Pancreas (tissue), 10 donors: ENCODE results near the gene AKR1A1. TPM values are rescaled to one million over a fixed set of nuclear protein-coding genes. Genes with fewer than 3 reads are reported as not detected.
A peak's percentile ranks its signal among the peaks of the same experiment; 100 is the strongest.

ENCODE experiments used
- ATAC-seq, 4 donors: fragments of 200-7000 bp; cut with Tn5 transposase; one replicate each; pipeline versions ENCODE4 v1.8.0 to v1.9.1; 2020; ENCODE audit warnings: mild to moderate bottlenecking in 4 of 4, moderate library complexity in 4 of 4
- DNase-seq, 6 donors: peaks; one replicate each; pipeline ENCODE4 v3.0.0-alpha.2; 2020
- FAIRE-seq: peaks from 2 replicates; lab custom pipeline; 2012; peaks lifted over from hg19 to GRCh38; lab: Jason Lieb, UNC
- H3K27ac ChIP-seq, 4 donors: fragments of 200-600 bp; sonication (generic); 1 replicate in 3 of 4; 2 replicates in 1 of 4; pipeline versions ENCODE4 v1.5.0 to v1.8.0; 2020
- H3K27me3 ChIP-seq, 4 donors: fragments of 200-600 bp; one replicate each; pipeline ENCODE4 v1.8.0; 2021
- H3K36me3 ChIP-seq, 3 donors: fragments of 200-600 bp; sonication (generic) in 1 of 3; one replicate each; pipeline versions ENCODE4 v1.5.0 to v1.8.0; 2020 to 2021
- H3K4me1 ChIP-seq, 3 donors: fragments of 200-600 bp; one replicate each; pipeline ENCODE4 v1.8.0; 2021
- H3K4me3 ChIP-seq, 4 donors: fragments of 200-600 bp; sonication (generic) in 2 of 4; one replicate each; pipeline versions ENCODE4 v1.5.0 to v1.8.0; 2020 to 2021
- H3K9me3 ChIP-seq, 4 donors: fragments of 200-600 bp; one replicate each; pipeline ENCODE4 v1.8.0; 2021
- CTCF ChIP-seq, 4 donors: fragments of 200-600 bp; sonication (generic) in 3 of 4; IDR thresholded peaks; one replicate each; pipeline versions ENCODE4 v1.5.0 to v1.8.0; 2021; ENCODE audit warnings: antibody characterized with exemption in 4 of 4
- WGBS, 2 donors: extraction: QIAGEN DNeasy Blood & Tissue Kit; methylation state at CpG; one replicate each; pipeline ENCODE4 v1.1.7; 2013; 5-methylcytosine and 5-hydroxymethylcytosine counted together
- intact Hi-C, 3 donors: fragments of 100-400 bp; cut with DNase I; formaldehyde crosslinking; loops; one replicate each; pipeline versions ENCODE4 v1.11.1 to v1.14.2; 2022
- polyA plus RNA-seq, 2 donors: library from polyadenylated mRNA; stranded (reverse); fragments of 200-250 nt; gene quantifications; one replicate each; pipeline ENCODE4 v1.2.3, GENCODE V29; 2013
- total RNA-seq, 6 donors: library from RNA; stranded (reverse); fragmentation: NEBNext Ultra II Directional in 4 of 6; extraction: Animal tissue kit (Norgen Biotek cat#: 25700) in 4 of 6; gene quantifications; one replicate each; pipeline versions ENCODE4 v1.2.1 to v1.2.4, GENCODE V29; 2021 to 2023
- donor health status: healthy with polysubstance abuse.
- donor health status: DM: no; HTN: no; CAD: no; lungs with moderate emphysema.
- donor health status: DM: no; HTN: no; CAD: no.
- donor health status: control.
- donor health status: control.
- donor health status: Bipolar disorder and iron deficiency.
- donor health status: DM: yes; HTN: yes; CAD: no.
- donor health status: DM: no; HTN: no; CAD: no.
- donor health status: DM: no; HTN: no; CAD: no.
- donor health status: DM: yes; HTN: yes; CAD: no.

AKR1A1 gene
- total and polyA plus RNA-seq, 8 donors: 77.6 to 138 (median 124) TPM

GRCh38 chr1:45507893-45508292, 42.7 kb upstream of the AKR1A1 start:
- no peak for TF ChIP-seq CTCF (IDR thresholded peaks at IDR 0.05)
- Histone ChIP-seq H3K27me3 (no peaks in the 10 kb centered on the region), H3K9me3 (no peaks in the 10 kb centered on the region), H3K27ac (no peak overlapping the region), H3K4me3 (no peak overlapping the region), H3K4me1 (no peaks in the 10 kb centered on the region), H3K36me3 (peaks cover 3 to 25% (median 17%) of the 10 kb centered on the region in 3 donors)
- 84 to 87% methylated on average over 4 of the region's 4 CpGs for WGBS, 2 donors
- ATAC-seq (no peak), DNase-seq (no peak), FAIRE-seq (no peak)
- intact Hi-C loops: no loop called here

- Histone ChIP-seq H3K27me3 (no peaks in the 10 kb centered on the region), H3K36me3 (peaks cover 3 to 30% (median 17%) of the 10 kb centered on the region in 3 donors), H3K4me1 (no peaks in the 10 kb centered on the region), H3K27ac (no peak overlapping the region), H3K4me3 (no peak overlapping the region), H3K9me3 (no peaks in the 10 kb centered on the region)
- ATAC-seq: peak; percentile 8 to 31 (median 14)
- WGBS, 2 donors: 69 to 71% methylated on average over 15 of the region's 15 CpGs
- TF ChIP-seq CTCF (IDR thresholded peaks at IDR 0.05): no peak
- FAIRE-seq: no peak
- no peak for DNase-seq
- intact Hi-C loops: no loop called here
Observed at GRCh38 chr1:45508295-45509151, 42.1 kb upstream of the AKR1A1 start.

- FAIRE-seq: no peak
- peaks cover 6 to 47% (median 31%) of the 10 kb centered on the region in 3 donors for H3K36me3 ChIP-seq
- WGBS, 2 donors: 68 to 77% methylated on average over 9 of the region's 9 CpGs
Observed at GRCh38 chr1:45510036-45510971, 40.3 kb upstream of the AKR1A1 start.

GRCh38 chr1:45510972-45511527, 39.6 kb upstream of the AKR1A1 start:
- Histone ChIP-seq H3K36me3 (peaks cover 6 to 54% (median 31%) of the 10 kb centered on the region in 3 donors), H3K4me1 (no peaks in the 10 kb centered on the region), H3K27me3 (no peaks in the 10 kb centered on the region), H3K27ac (no peak overlapping the region), H3K9me3 (no peaks in the 10 kb centered on the region), H3K4me3 (no peak overlapping the region)
- 89% methylated on average over 4 of the region's 4 CpGs for WGBS, 2 donors
- intact Hi-C loops: loop anchor here in 1 of 3 donors (10.0 kb wide), 1 partner anchor 364 kb away; no protein-coding TSS in a partner anchor
- no peak for FAIRE-seq
- DNase-seq: no peak
- no peak for ATAC-seq
- TF ChIP-seq CTCF (IDR thresholded peaks at IDR 0.05): no peak

More at GRCh38 chr1:45510036-45510971, 40.3 kb upstream of the AKR1A1 start:
- no peak overlapping the region for H3K27ac ChIP-seq
- H3K27me3 ChIP-seq: no peaks in the 10 kb centered on the region
- no peaks in the 10 kb centered on the region for H3K4me1 ChIP-seq
- ATAC-seq (no peak), DNase-seq (no peak)
- no peak overlapping the region for H3K4me3 ChIP-seq
- H3K9me3 ChIP-seq: no peaks in the 10 kb centered on the region
- intact Hi-C loops: loop anchor here in 1 of 3 donors (10.0 kb wide), 1 partner anchor 364 kb away; no protein-coding TSS in a partner anchor
- no peak for TF ChIP-seq CTCF (IDR thresholded peaks at IDR 0.05)
